Common myeloid progenitor, CD34-positive (primary cell): ENCODE results near the gene URB2.

Experiments used
- CTCF ChIA-PET: fragments of 350-600 bp; sonication (Branson Sonifier 250); formaldehyde crosslinking; loops from one replicate; lab custom pipeline; 2021; ENCODE audit warnings: antibody characterized with exemption; lab: Charles Lee
- POLR2A ChIA-PET: fragments of 350-600 bp; sonication (Branson Sonifier 250); formaldehyde crosslinking; loops from one replicate; lab custom pipeline; 2021; ENCODE audit warnings: antibody characterized with exemption; lab: Charles Lee
- DNase-seq, 3 donors: peaks; one replicate each; pipeline versions ENCODE4 v3.0.0 to v3.0.0-alpha.2; 2013
- H3K27ac ChIP-seq, 2 experiments: 1 replicate in 1 of 2; 2 replicates in 1 of 2; pipeline ENCODE4 v1.7.0; 2013; ENCODE audit warnings: inconsistent platforms in 2 of 2, low read length in 2 of 2, mild to moderate bottlenecking in 2 of 2, low read depth in 1 of 2, moderate library complexity in 1 of 2; ENCODE audit not compliant: severe bottlenecking in 2 of 2, insufficient read depth in 1 of 2, poor library complexity in 1 of 2
- H3K27me3 ChIP-seq, 5 experiments: replicated peaks in 2 of 5; 1 replicate in 3 of 5; 2 replicates in 2 of 5; pipeline versions ENCODE4 v1.6.1 to v1.7.0; 2013; ENCODE audit warnings: low read length in 4 of 5, mild to moderate bottlenecking in 2 of 5, moderate library complexity in 2 of 5, inconsistent platforms in 1 of 5; ENCODE audit not compliant: insufficient read depth in 5 of 5, control insufficient read depth in 4 of 5
- H3K36me3 ChIP-seq, 4 experiments: 1 replicate in 2 of 4; 2 replicates in 2 of 4; pipeline versions ENCODE4 v1.6.1 to v1.7.0; 2013; ENCODE audit warnings: low read length in 3 of 4, control low read depth in 1 of 4, mild to moderate bottlenecking in 1 of 4; ENCODE audit not compliant: control insufficient read depth in 4 of 4, insufficient read depth in 4 of 4
- H3K4me1 ChIP-seq, 4 experiments: 1 replicate in 3 of 4; 2 replicates in 1 of 4; pipeline versions ENCODE4 v1.6.1 to v1.7.1; 2013; ENCODE audit warnings: low read length in 3 of 4, mild to moderate bottlenecking in 3 of 4, control low read depth in 1 of 4, inconsistent platforms in 1 of 4, moderate library complexity in 1 of 4; ENCODE audit not compliant: control insufficient read depth in 4 of 4, insufficient read depth in 4 of 4; ENCODE audit errors: control extremely low read depth in 1 of 4
- H3K4me3 ChIP-seq, 7 experiments: 1 replicate in 4 of 7; 2 replicates in 3 of 7; pipeline versions ENCODE4 v1.5.1 to v1.7.0; 2013; ENCODE audit warnings: mild to moderate bottlenecking in 7 of 7, low read length in 6 of 7, moderate library complexity in 6 of 7, inconsistent platforms in 2 of 7, low read depth in 2 of 7, control low read depth in 1 of 7; ENCODE audit not compliant: insufficient read depth in 4 of 7, control insufficient read depth in 1 of 7; ENCODE audit errors: extremely low read depth in 1 of 7
- H3K9me3 ChIP-seq, 5 experiments: 1 replicate in 4 of 5; 2 replicates in 1 of 5; pipeline versions ENCODE4 v1.6.1 to v1.7.1; 2013; ENCODE audit warnings: low read length in 4 of 5, mild to moderate bottlenecking in 2 of 5, inconsistent platforms in 1 of 5, low read depth in 1 of 5, moderate library complexity in 1 of 5; ENCODE audit not compliant: control insufficient read depth in 4 of 5, insufficient read depth in 2 of 5; ENCODE audit errors: control extremely low read depth in 1 of 5
- WGBS: methylation state at CpG from one replicate; pipeline ENCODE4 v1.1.5; 2013; ENCODE audit not compliant: insufficient coverage; 5-methylcytosine and 5-hydroxymethylcytosine counted together

Gene URB2

GRCh38 chr1:229669333-229669732 is 43.3 kb downstream of the URB2 start:
- ChIA-PET CTCF (no interaction called here), POLR2A (no interaction called here)
- H3K9me3 ChIP-seq = no peaks in the 10 kb centered on the region
- DNase-seq = no peak
- peaks cover 0 to 2% (median under 1%) of the 10 kb centered on the region in 4 experiments for H3K36me3 ChIP-seq
- H3K4me3 ChIP-seq = no peak overlapping the region
- no peak overlapping the region for H3K27ac ChIP-seq
- no peaks in the 10 kb centered on the region for H3K4me1 ChIP-seq
- WGBS = 100% methylated on average over 4 of the region's 4 CpGs
- H3K27me3 ChIP-seq = no peaks in the 10 kb centered on the region

GRCh38 chr1:229671310-229671709 is 45.3 kb downstream of the URB2 start:
- Histone ChIP-seq H3K27me3 (no peaks in the 10 kb centered on the region), H3K9me3 (no peaks in the 10 kb centered on the region), H3K27ac (no peak overlapping the region), H3K4me1 (no peaks in the 10 kb centered on the region), H3K4me3 (no peak overlapping the region), H3K36me3 (peaks cover 0 to 2% (median 0%) of the 10 kb centered on the region in 4 experiments)
- DNase-seq = no peak
- CTCF ChIA-PET = interaction anchor here (1.0 to 3.2 kb wide), 3 partner anchors 10 to 32 kb away, joined by 3 to 25 read pairs (median 3); no protein-coding TSS in a partner anchor
- POLR2A ChIA-PET = no interaction called here
- WGBS = 80% methylated on average over 1 of the region's 5 CpGs

GRCh38 chr1:229672246-229672645 is 46.2 kb downstream of the URB2 start:
- H3K4me1 ChIP-seq = no peaks in the 10 kb centered on the region
- ChIA-PET POLR2A (interaction anchor here (1.1 kb wide), 1 partner anchor 17 kb away, joined by 3 read pairs; no protein-coding TSS in a partner anchor), CTCF (interaction anchor here (1.3 to 3.2 kb wide), 3 partner anchors 11 to 17 kb away, joined by 3 to 25 read pairs (median 4); no protein-coding TSS in a partner anchor)
- H3K9me3 ChIP-seq = no peaks in the 10 kb centered on the region
- no peak for DNase-seq
- H3K27ac ChIP-seq = no peak overlapping the region
- no peak overlapping the region for H3K4me3 ChIP-seq
- H3K27me3 ChIP-seq = no peaks in the 10 kb centered on the region
- 89% methylated on average over 1 of the region's 2 CpGs for WGBS
- peaks cover 0 to under 1% (median 0%) of the 10 kb centered on the region in 4 experiments for H3K36me3 ChIP-seq

GRCh38 chr1:229674042-229674441 is 48.0 kb downstream of the URB2 start:
- Histone ChIP-seq H3K36me3 (no peaks in the 10 kb centered on the region), H3K4me3 (no peak overlapping the region), H3K27me3 (no peaks in the 10 kb centered on the region), H3K4me1 (no peaks in the 10 kb centered on the region), H3K9me3 (no peaks in the 10 kb centered on the region), H3K27ac (no peak overlapping the region)
- WGBS = 100% methylated on average over 1 of the region's 5 CpGs
- ChIA-PET CTCF (interaction anchor here (1.3 to 2.1 kb wide), 2 partner anchors 12 to 18 kb away, joined by 4 to 6 read pairs; no protein-coding TSS in a partner anchor), POLR2A (no interaction called here)
- DNase-seq = no peak

- Histone ChIP-seq H3K9me3 (no peaks in the 10 kb centered on the region), H3K27me3 (peaks cover 0 to 2% (median 0%) of the 10 kb centered on the region in 5 experiments), H3K36me3 (no peaks in the 10 kb centered on the region), H3K4me1 (no peaks in the 10 kb centered on the region), H3K4me3 (no peak overlapping the region), H3K27ac (no peak overlapping the region)
- ChIA-PET CTCF (interaction anchor here (0.8 to 2.1 kb wide), 4 partner anchors 11 to 174 kb away, joined by 3 to 6 read pairs (median 4); no protein-coding TSS in a partner anchor), POLR2A (no interaction called here)
- DNase-seq = no peak
Observed at GRCh38 chr1:229675396-229675795, 49.3 kb downstream of the URB2 start.

- no peak for DNase-seq
- no peaks in the 10 kb centered on the region for H3K4me1 ChIP-seq
- H3K27ac ChIP-seq = no peak overlapping the region
- CTCF ChIA-PET = no interaction called here
- peaks cover 0 to 2% (median 0%) of the 10 kb centered on the region in 5 experiments for H3K27me3 ChIP-seq
- no peak overlapping the region for H3K4me3 ChIP-seq
- POLR2A ChIA-PET = no interaction called here
- peaks cover 0 to 19% (median 0%) of the 10 kb centered on the region in 5 experiments for H3K9me3 ChIP-seq
- WGBS = 100% methylated on average over 1 of the region's 2 CpGs
- no peaks in the 10 kb centered on the region for H3K36me3 ChIP-seq
Observed at GRCh38 chr1:229685149-229685548, 59.1 kb downstream of the URB2 start.

- WGBS = 93% methylated on average over 3 of the region's 4 CpGs
- no peak overlapping the region for H3K27ac ChIP-seq
Observed at GRCh38 chr1:229689273-229689672, 63.2 kb downstream of the URB2 start.

More at GRCh38 chr1:229689273-229689672, 63.2 kb downstream of the URB2 start:
- H3K9me3 ChIP-seq = peaks cover 0 to 16% (median 0%) of the 10 kb centered on the region in 5 experiments
- peaks cover 0 to 15% (median 9%) of the 10 kb centered on the region in 4 experiments for H3K4me1 ChIP-seq
- CTCF ChIA-PET = interaction anchor here (1.2 kb wide), 1 partner anchor 23 kb away, joined by 3 read pairs; no protein-coding TSS in a partner anchor
- no peaks in the 10 kb centered on the region for H3K36me3 ChIP-seq
- no peak overlapping the region for H3K4me3 ChIP-seq
- DNase-seq = no peak
- H3K27me3 ChIP-seq = no peaks in the 10 kb centered on the region
- POLR2A ChIA-PET = interaction anchor here (1.0 kb wide), 1 partner anchor 17 kb away, joined by 3 read pairs; no protein-coding TSS in a partner anchor
